MCF 10A (cell line): ENCODE measurements around the gene CCM2L. TPM values are rescaled to one million over a fixed set of nuclear protein-coding genes. Genes with fewer than 3 reads are reported as not detected.

Experiments
- BruUV-seq: library from RNA; stranded (reverse); fragments of 400-500 nt; replicated peaks from 2 replicates; lab custom pipeline; 2021; lab: Mats Ljungman, UMichigan
- CTCF ChIA-PET: fragments of 300-600 bp; sonication (Branson Sonifier 250); formaldehyde crosslinking; extraction: SDS; loops from one replicate; lab custom pipeline; 2021; ENCODE audit warnings: antibody characterized with exemption, inconsistent platforms; lab: Yijun Ruan, JAX
- POLR2A ChIA-PET: fragments of 300-600, 350-650 bp; sonication (Branson Sonifier 250); formaldehyde crosslinking; extraction: SDS; loops from one replicate; lab custom pipeline; 2020; ENCODE audit warnings: antibody characterized with exemption, inconsistent platforms; lab: Yijun Ruan, JAX
- DNase-seq: peaks from one replicate; pipeline ENCODE4 v3.0.0-alpha.2; 2018; ENCODE audit not compliant: unreplicated experiment
- H3K27ac Mint-ChIP-seq: one replicate; pipeline ENCODE4 v1.8.0; 2022; ENCODE audit warnings: mild to moderate bottlenecking, low read depth, mixed read lengths; ENCODE audit not compliant: unreplicated experiment
- H3K27me3 Mint-ChIP-seq: one replicate; pipeline ENCODE4 v1.8.0; 2022; ENCODE audit warnings: mixed read lengths; ENCODE audit not compliant: insufficient read depth, unreplicated experiment
- H3K36me3 Mint-ChIP-seq: one replicate; pipeline ENCODE4 v1.8.0; 2022; ENCODE audit warnings: mild to moderate bottlenecking, moderate library complexity, mixed read lengths; ENCODE audit not compliant: insufficient read depth, unreplicated experiment
- H3K4me1 Mint-ChIP-seq: one replicate; pipeline ENCODE4 v1.8.0; 2022; ENCODE audit warnings: mixed read lengths; ENCODE audit not compliant: insufficient read depth, unreplicated experiment
- H3K4me3 Mint-ChIP-seq: one replicate; pipeline ENCODE4 v1.8.0; 2022; ENCODE audit warnings: mild to moderate bottlenecking, moderate library complexity, mixed read lengths; ENCODE audit not compliant: unreplicated experiment
- H3K9me3 Mint-ChIP-seq: one replicate; pipeline ENCODE4 v1.8.0; 2022; ENCODE audit warnings: mixed read lengths; ENCODE audit not compliant: unreplicated experiment
- CTCF ChIP-seq: fragments of 200-600 bp; IDR thresholded peaks from one replicate; pipeline ENCODE4 v1.8.0; 2022; ENCODE audit warnings: antibody characterized with exemption, mild to moderate bottlenecking; ENCODE audit not compliant: unreplicated experiment
- intact Hi-C: fragments of 100-400 bp; cut with micrococcal nuclease; formaldehyde crosslinking; loops from 2 replicates; pipeline ENCODE4 v1.14.1; 2022
- total RNA-seq: library from RNA; stranded (reverse); gene quantifications from 2 replicates; pipeline ENCODE4 v1.2.3, GENCODE V29; 2022

The CCM2L gene
- total RNA-seq, 1 experiment from 2014 or later = not detected

- H3K4me1 Mint-ChIP-seq = no peaks in the 10 kb centered on the region
- TF ChIP-seq CTCF = no peak
- H3K9me3 Mint-ChIP-seq = no peaks in the 10 kb centered on the region
- ChIA-PET CTCF (interaction anchor here (0.7 to 1.2 kb wide), 2 partner anchors 22 to 35 kb away, joined by 4 to 7 read pairs; no protein-coding TSS in a partner anchor), POLR2A (no interaction called here)
- no peaks in the 10 kb centered on the region for H3K36me3 Mint-ChIP-seq
- intact Hi-C loops = no loop called here
- H3K4me3 Mint-ChIP-seq = no peak overlapping the region
- BruUV-seq = no TSS peak
- H3K27ac Mint-ChIP-seq = no peak overlapping the region
- peaks cover 85% of the 10 kb centered on the region for H3K27me3 Mint-ChIP-seq
- DNase-seq = no peak
These were observed 46.7 kb downstream of the CCM2L start for GRCh38 chr20:32056708-32057483.

GRCh38 chr20:32057656-32058184 is 47.5 kb downstream of the CCM2L start:
- intact Hi-C loops = no loop called here
- Mint-ChIP-seq H3K4me1 (no peaks in the 10 kb centered on the region), H3K27ac (no peak overlapping the region), H3K4me3 (no peak overlapping the region), H3K9me3 (no peaks in the 10 kb centered on the region), H3K27me3 (peaks cover 85% of the 10 kb centered on the region), H3K36me3 (no peaks in the 10 kb centered on the region)
- ChIA-PET CTCF (interaction anchor here (0.5 to 1.2 kb wide), 2 partner anchors 34 to 85 kb away, joined by 3 to 7 read pairs; no protein-coding TSS in a partner anchor), POLR2A (no interaction called here)
- DNase-seq = no peak
- TF ChIP-seq CTCF = no peak
- no TSS peak for BruUV-seq

- no peak overlapping the region for H3K27ac Mint-ChIP-seq
- intact Hi-C loops = no loop called here
- H3K9me3 Mint-ChIP-seq = no peaks in the 10 kb centered on the region
- no peak for DNase-seq
- ChIA-PET CTCF (interaction anchor here (0.6 to 2.5 kb wide), 3 partner anchors 33 to 108 kb away, joined by 3 to 21 read pairs (median 3); partner anchors contain the start of gene PDRG1), POLR2A (no interaction called here)
- no peaks in the 10 kb centered on the region for H3K4me1 Mint-ChIP-seq
- no peak for TF ChIP-seq CTCF
- no peak overlapping the region for H3K4me3 Mint-ChIP-seq
- no TSS peak for BruUV-seq
- peaks cover 72% of the 10 kb centered on the region for H3K27me3 Mint-ChIP-seq
- H3K36me3 Mint-ChIP-seq = no peaks in the 10 kb centered on the region
These were observed 49.0 kb downstream of the CCM2L start for GRCh38 chr20:32059189-32059588.

GRCh38 chr20:32062776-32063170 is 52.5 kb downstream of the CCM2L start:
- Mint-ChIP-seq H3K4me3 (no peak overlapping the region), H3K4me1 (peaks cover 7% of the 10 kb centered on the region), H3K27ac (no peak overlapping the region), H3K36me3 (no peaks in the 10 kb centered on the region), H3K27me3 (peaks cover 74% of the 10 kb centered on the region), H3K9me3 (no peaks in the 10 kb centered on the region)
- DNase-seq = no peak
- intact Hi-C loops = no loop called here
- no TSS peak for BruUV-seq
- no peak for TF ChIP-seq CTCF
- POLR2A ChIA-PET = interaction anchor here (1.4 kb wide), 1 partner anchor 10 kb away, joined by 4 read pairs; no protein-coding TSS in a partner anchor
- CTCF ChIA-PET = interaction anchor here (0.6 to 2.0 kb wide), 2 partner anchors 31 to 429 kb away, joined by 5 to 6 read pairs; no protein-coding TSS in a partner anchor
